Activated B cell treated with CpG ODN at 0.5 μM for 24 hours (primary cell): Measurements from ENCODE around the gene CCDC63. TPM values are rescaled to one million over a fixed set of nuclear protein-coding genes. Genes with fewer than 3 reads are reported as not detected.
A peak's percentile ranks its signal among the peaks of the same experiment; 100 is the strongest.

Experiments used
- ATAC-seq: fragments of 200-7000 bp; cut with Tn5 transposase; one replicate; pipeline ENCODE4 v1.10.0; 2021; ENCODE audit warnings: low read depth, mild to moderate bottlenecking, moderate library complexity
- CTCF ChIA-PET: fragments of 350-600 bp; sonication (Branson Sonifier 250); formaldehyde crosslinking; loops from one replicate; lab custom pipeline; 2021; ENCODE audit warnings: antibody characterized with exemption; lab: Charles Lee
- POLR2A ChIA-PET: fragments of 350-600 bp; sonication (Branson Sonifier 250); formaldehyde crosslinking; loops from one replicate; lab custom pipeline; 2021; ENCODE audit warnings: antibody characterized with exemption; lab: Charles Lee
- DNase-seq: peaks from one replicate; pipeline ENCODE4 v3.0.0; 2022
- H3K27ac Mint-ChIP-seq: one replicate; pipeline ENCODE4 v1.8.0; 2020; ENCODE audit warnings: mixed read lengths
- H3K27me3 Mint-ChIP-seq: one replicate; pipeline ENCODE4 v1.8.0; 2021; ENCODE audit warnings: mixed read lengths
- H3K36me3 Mint-ChIP-seq: one replicate; pipeline ENCODE4 v1.8.0; 2021; ENCODE audit warnings: low read depth, mixed read lengths
- H3K4me1 Mint-ChIP-seq: one replicate; pipeline ENCODE4 v1.8.0; 2021; ENCODE audit warnings: mixed read lengths
- H3K4me3 Mint-ChIP-seq: one replicate; pipeline ENCODE4 v1.8.0; 2020; ENCODE audit warnings: mild to moderate bottlenecking, mixed read lengths
- H3K9me3 Mint-ChIP-seq: one replicate; pipeline ENCODE4 v1.8.0; 2020; ENCODE audit warnings: mixed read lengths
- CTCF ChIP-seq: fragments of 200-600 bp; IDR thresholded peaks from one replicate; pipeline ENCODE4 v1.8.0; 2022; ENCODE audit warnings: antibody characterized with exemption, mild to moderate bottlenecking
- intact Hi-C: fragments of 100-400 bp; cut with micrococcal nuclease; formaldehyde crosslinking; loops from one replicate; pipeline ENCODE4 v1.15.1; 2024
- total RNA-seq: library from RNA; stranded (reverse); gene quantifications from 2 replicates; pipeline ENCODE4 v1.2.3, GENCODE V29; 2022

Gene CCDC63
- total RNA-seq, 1 donor from 2014 or later = not detected

- TF ChIP-seq CTCF = no peak
- intact Hi-C loops = no loop called here
- Mint-ChIP-seq H3K27ac (no peak overlapping the region), H3K9me3 (no peaks in the 10 kb centered on the region), H3K27me3 (peaks cover 4% of the 10 kb centered on the region), H3K4me1 (peaks cover 6% of the 10 kb centered on the region), H3K4me3 (no peak overlapping the region), H3K36me3 (no peaks in the 10 kb centered on the region)
- no peak for DNase-seq
- POLR2A ChIA-PET = interaction anchor here (0.6 kb wide), 1 partner anchor 812 kb away, joined by 3 read pairs; no protein-coding TSS in a partner anchor
- no peak for ATAC-seq
- CTCF ChIA-PET = interaction anchor here (1.1 kb wide), 1 partner anchor 373 kb away, joined by 3 read pairs; the partner anchor contains the start of gene ARPC3
These were observed 23.9 kb upstream of the CCDC63 start for GRCh38 chr12:110822821-110823415.

DNA sequence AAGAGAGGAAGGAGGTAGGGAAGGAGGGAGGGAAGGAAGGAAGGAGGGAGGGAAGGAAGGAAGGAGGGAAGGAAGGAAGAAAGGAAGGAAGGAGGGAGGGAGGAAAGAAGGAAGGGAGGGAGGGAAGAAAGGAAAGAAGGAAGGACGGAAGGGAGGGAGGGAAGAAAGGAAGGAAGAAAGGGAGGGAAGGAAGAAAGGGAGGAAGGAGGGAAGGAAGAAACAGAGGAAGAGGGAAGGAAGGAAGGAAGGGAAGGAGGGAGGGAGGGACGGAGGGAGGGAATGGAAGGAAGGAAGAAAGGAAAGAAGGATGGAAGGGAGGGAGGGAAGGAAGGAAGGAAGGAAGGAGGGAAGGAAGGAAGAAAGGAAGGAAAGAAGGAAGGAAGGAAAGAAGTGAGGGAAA lies 22.4 kb upstream of the CCDC63 start:
- TF ChIP-seq CTCF = no peak
- Mint-ChIP-seq H3K4me3 (no peak overlapping the region), H3K4me1 (peaks cover 6% of the 10 kb centered on the region), H3K36me3 (no peaks in the 10 kb centered on the region), H3K9me3 (no peaks in the 10 kb centered on the region), H3K27me3 (peaks cover 4% of the 10 kb centered on the region), H3K27ac (no peak overlapping the region)
- ChIA-PET POLR2A (no interaction called here), CTCF (interaction anchor here (0.7 to 6.5 kb wide), 2 partner anchors 374 to 393 kb away, joined by 3 to 34 read pairs; partner anchors contain the start of gene ARPC3)
- DNase-seq (no peak), ATAC-seq (no peak)
- intact Hi-C loops = no loop called here

GRCh38 chr12:110825530-110825929 lies 21.3 kb upstream of the CCDC63 start:
- ChIA-PET CTCF (interaction anchor here (0.6 to 6.5 kb wide), 6 partner anchors 24 to 1063 kb away, joined by 3 to 34 read pairs (median 3); partner anchors contain the start of gene ARPC3), POLR2A (no interaction called here)
- no peak for DNase-seq
- Mint-ChIP-seq H3K36me3 (no peaks in the 10 kb centered on the region), H3K27ac (no peak overlapping the region), H3K27me3 (peaks cover 4% of the 10 kb centered on the region), H3K4me1 (peaks cover 6% of the 10 kb centered on the region), H3K4me3 (no peak overlapping the region), H3K9me3 (no peaks in the 10 kb centered on the region)
- intact Hi-C loops = no loop called here
- no peak for ATAC-seq
- TF ChIP-seq CTCF = no peak

DNA sequence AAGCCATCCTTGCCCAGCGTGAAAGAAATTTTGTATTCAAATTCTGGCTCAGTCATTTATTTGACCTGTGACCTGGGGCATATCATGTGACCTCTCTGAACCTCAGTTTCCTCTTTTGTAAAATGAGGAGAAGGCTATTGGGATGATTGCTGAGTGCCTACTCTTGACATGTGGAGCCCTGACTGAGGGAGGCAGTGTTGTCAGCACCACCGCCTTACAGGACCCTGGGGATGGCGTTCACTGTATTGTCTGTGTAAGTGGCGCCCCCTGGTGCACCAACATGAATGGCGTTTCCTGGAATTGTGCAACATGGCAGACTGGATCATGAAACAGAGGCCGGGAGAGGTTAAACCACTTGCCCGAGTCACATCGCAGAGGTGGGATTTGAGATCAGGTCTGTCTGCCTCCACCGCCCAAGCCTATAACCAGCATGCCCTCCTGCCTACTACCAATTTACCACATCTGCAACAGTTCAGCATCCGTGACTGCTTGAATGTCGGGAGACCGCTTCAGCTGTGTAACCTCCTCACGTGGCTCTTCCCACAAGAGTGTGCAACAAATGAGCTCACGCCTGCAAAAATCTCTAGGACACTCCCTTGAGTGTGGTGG lies 20.1 kb upstream of the CCDC63 start:
- Mint-ChIP-seq H3K27ac (peak overlapping the region; percentile 41), H3K36me3 (no peaks in the 10 kb centered on the region), H3K4me1 (peaks cover 6% of the 10 kb centered on the region), H3K27me3 (peaks cover 4% of the 10 kb centered on the region), H3K4me3 (peak overlapping the region; percentile 80), H3K9me3 (no peaks in the 10 kb centered on the region)
- POLR2A ChIA-PET = interaction anchor here (0.7 to 2.1 kb wide), 2 partner anchors 300 to 377 kb away, joined by 3 to 10 read pairs; partner anchors contain the start of gene ARPC3
- peak; percentile 74 for DNase-seq
- intact Hi-C loops = loop anchor here (1.0 to 2.0 kb wide), 10 partner anchors 62 to 726 kb away; partner anchors contain the start of gene ARPC3
- no peak for TF ChIP-seq CTCF
- peak; percentile 99 for ATAC-seq
- CTCF ChIA-PET = interaction anchor here (0.6 to 6.5 kb wide), 15 partner anchors 10 to 473 kb away, joined by 3 to 34 read pairs (median 4); partner anchors contain the start of genes ARPC3, FAM216A and GPN3

GRCh38 chr12:110829308-110829707 lies 17.5 kb upstream of the CCDC63 start:
- ChIA-PET CTCF (interaction anchor here (6.5 kb wide), 1 partner anchor 379 kb away, joined by 34 read pairs; the partner anchor contains the start of gene ARPC3), POLR2A (no interaction called here)
- ATAC-seq (no peak), DNase-seq (no peak)
- Mint-ChIP-seq H3K9me3 (no peaks in the 10 kb centered on the region), H3K27me3 (peaks cover 8% of the 10 kb centered on the region), H3K4me3 (no peak overlapping the region), H3K4me1 (peaks cover 6% of the 10 kb centered on the region), H3K36me3 (no peaks in the 10 kb centered on the region), H3K27ac (no peak overlapping the region)
- no peak for TF ChIP-seq CTCF
- intact Hi-C loops = no loop called here
